ENCODE measurements around the gene C3orf52.

C3orf52 gene

DNA sequence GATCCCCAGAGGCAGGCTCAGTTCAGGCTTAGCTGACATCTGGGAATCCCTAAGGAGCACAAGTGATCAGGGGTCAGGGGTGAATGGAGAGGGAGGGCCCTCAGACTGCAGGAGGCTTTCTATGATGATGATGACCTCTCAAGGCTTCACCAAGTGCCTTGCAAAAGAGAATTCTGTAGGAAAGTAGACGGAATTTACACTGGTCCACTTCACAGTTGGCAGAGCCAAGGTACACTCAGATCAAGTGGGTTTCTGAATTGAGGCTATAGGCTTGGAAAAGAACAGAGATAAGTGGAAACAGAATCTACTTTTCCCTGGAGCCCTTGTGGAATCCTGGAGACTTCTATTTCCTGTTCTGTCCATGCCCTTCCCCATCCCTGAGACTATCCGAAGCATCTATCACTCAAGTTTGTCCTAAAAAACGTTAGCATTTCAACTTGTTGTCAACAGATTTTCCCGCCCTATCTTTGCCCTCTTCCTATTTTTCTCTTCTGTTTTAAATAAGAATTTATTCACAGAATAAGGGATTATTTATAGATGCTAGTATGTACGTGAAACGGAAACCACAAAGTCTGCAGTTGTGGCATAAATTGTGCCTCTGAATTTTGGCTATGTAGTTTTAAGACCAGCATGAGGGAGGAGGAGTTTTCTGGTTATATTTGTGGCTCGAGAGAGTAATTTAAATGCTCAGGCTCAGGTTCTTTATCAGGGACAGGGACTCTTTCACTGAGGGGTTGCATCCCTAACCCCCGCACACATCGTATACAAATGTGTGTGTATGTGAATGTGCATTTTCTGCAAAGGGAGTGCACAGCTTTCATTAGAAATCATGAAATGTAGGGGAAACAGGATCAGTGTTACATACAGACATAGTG is 34.0 kb downstream of the C3orf52 start:
- DNase-seq, result no peak

DNA sequence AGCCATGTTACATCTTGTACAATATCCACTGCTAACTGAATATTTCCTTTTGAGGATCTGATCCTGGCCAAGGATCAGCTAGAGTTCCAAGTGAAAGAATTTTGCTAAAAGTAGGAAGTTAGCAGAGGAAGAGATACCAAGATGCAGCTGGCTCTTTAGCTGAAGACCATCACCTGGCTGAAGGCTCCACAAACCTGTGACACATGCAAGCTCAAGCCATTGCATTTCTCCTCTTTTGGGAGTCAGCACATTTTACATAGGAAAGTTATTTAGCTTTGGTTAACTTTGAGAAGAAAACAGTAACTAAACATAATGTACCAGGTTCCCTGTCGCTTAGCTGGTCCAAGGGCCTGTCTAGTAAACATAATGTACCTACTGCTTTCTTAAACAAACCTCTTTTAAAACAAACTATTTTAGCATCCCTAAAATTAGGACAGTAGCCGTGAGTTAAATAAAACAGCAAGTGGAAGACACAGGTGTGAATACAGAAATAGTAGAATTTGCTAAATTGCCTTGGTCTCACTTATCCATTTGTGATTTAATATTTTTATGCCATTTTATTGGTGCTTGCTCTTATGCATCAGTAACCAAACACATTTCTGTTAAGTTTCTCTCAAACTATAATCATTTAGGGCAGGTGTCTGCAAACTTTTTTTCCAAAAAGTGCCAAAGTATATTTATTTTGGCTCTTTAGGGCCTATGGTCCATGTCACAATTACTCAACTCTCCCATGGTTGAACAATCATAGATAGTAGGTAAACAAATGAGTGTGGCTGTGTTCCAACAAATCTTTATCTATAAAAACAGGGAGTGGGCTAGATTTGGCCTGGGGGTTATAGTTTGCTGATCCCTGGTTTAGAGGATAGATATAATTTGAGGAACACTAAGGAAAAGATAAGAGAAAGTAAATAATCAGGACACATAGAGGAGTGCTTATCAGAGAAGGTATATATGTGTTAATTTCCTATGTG is 35.7 kb downstream of the C3orf52 start:
- no peak for DNase-seq

DNA sequence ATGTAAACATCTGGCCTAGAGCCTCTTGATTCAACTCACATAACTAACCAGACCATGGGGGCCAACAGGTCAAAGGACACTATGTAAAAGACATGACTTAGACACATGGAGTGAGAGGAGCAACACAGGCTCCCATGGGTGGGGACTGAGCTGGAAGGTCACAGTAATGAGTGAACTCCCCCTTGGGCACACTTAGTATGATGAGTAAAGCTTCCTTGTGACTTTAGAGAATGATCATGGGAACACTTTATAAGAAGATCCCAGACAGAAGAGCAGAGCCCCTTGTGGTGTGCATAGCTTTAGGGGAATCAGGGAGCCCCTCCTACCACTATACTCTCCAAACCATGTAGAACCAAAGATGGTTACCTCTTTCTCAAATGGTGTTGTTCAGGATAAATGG is 36.7 kb downstream of the C3orf52 start:
- no peak for DNase-seq

DNA sequence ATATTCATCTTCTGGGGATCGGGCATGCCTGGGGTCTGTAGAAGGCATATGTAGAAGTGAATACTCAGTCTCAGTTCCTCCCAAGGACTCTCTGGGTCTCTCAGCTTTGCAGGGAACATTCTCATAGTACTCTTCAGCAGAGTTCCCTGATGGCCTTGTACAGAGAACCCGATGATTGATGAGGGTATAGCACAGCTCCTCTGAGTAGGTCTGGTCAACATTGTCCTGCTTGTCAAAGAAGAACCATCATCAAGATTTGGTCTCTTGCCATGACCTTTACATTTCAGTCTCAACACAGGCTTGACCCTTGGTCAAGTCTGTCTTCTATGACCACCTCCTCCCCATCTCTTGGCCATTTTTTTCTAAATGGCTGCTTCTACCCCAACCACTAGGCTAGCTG is 37.4 kb downstream of the C3orf52 start:
- no peak for DNase-seq

DNA sequence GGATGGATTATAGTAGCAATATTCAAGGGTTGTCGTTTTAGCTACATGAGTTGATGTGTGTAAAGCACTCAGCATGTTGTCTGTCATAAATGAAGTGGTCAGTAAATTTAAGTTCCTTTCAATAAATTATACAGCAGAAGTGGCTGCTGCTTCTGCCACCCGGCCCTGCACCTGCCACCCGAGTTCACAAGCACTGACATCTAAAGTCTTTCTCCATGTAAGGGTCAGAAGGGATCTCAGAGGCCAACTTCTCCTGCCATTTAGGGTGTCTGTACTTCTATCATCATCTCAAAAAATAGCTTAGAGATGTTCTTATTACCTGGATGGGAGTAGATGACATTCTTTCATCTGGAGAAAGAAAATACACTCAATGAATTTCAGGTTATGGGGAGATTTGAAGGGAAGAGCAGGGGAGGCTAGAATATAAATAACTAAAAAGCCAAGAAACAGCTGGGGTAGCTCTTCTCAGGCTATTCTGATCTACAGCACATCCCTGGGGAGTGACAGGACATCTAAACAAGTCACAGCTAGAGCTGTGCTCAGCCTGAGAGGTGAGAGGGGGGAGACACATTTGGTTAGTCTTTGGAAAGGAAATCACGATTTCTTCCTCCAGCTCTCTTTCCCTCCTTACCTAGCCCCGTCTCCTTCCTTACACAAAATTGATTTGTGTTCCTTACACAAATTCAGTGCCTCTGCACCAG is 38.9 kb downstream of the C3orf52 start:
- no peak for DNase-seq

DNA sequence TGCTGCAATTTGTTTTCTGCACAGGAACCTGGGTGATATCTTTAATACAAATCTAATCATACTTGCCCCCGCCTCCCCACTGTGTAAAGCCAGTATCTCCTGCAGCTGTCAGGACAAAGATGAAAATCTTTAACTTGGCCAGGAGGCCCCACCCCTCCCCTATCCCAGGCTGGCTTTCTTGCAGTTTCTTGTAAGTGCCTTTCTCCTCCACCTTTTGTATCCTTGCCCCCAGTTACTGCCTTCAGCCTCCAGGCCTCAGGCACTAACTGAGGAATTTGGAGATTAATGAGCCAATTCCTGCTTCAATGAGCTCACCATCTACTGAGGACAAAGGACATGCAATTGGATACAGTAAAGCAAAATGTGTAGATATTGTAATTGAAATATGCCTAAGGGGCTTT is 40.3 kb downstream of the C3orf52 start:
- DNase-seq, result no peak

DNA sequence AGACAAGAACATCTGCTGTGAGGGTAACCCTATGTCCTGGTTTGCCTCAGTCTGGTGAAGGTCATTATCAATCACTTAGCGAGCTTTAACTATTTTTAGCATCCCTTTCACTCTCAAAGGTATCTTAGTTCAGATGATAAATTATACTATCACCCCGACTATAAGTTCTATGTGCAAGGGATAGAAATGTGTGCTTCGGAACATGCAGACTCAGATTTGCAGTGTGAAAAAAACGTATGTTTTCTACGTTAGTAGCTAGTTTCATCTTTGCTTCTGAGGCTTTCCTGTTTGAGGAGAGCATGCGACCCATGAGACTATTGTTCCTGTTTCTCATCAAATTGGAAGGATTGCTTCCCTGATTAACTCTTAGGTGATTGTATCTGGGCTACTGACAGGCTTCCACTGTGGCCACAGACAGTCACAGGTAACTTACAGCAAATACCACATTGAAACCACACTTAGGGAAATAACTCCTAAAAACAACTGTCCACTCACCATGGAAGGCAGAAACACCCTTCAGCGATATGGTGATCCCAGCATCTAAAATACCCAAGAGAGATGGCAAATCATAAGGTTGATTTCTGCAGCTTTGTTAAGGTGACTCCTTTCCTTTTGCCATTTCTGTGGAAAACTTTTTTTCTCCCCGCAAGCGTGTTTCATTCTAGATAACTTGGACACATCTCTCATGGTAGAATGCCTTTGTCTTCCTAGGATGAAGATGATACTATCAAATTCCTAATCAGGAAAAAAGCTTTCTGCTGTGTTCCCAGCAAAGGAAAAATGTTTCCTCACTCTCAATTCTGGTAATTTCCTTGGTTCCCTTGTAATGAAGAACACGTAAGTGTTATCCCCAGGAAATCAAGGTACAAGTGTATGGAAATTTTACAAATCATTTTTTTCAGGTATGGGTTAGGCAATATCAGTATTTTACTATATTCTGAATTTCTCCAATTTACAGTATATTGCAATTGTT is 41.6 kb downstream of the C3orf52 start:
- DNase-seq, result no peak

DNA sequence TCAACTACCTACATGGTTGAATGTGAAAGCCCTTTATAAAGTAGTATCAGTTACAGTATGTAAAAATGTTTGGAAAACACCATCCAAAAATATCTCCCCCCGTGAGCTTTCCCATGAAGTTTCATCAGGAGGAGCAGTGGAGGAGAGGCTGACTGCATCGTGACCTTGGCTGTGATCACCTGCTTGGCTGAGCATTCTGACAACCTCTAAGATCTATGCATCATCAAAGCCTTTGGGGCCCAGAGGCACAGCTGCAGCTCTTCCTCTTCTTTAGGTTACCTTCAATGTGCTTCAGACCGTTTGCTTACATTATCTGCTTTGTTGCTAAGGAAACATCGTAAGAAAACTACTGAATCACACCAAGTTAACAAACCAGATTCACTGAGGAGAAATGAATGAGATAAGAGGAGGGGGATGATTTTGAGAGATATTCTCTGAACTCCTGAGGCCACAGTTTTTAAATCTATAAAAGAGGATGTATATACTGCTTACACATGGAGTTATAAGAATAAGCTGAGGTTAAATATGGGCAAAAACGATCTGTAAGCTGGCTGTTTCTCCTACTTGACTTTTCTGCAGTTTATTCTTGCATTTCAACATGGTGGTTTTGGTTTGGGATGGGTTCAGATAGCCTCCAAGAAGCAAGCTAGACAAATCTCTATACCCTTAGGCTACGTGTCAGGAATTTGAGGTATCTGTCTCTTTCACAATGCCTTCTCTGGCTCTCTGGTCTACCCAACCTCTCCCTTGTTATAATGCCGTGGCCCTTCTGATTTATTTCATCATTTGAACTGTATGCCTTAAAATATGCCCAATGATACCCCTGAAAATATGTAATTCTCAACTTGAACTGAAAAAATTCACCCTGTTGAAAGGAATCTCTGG is 42.9 kb downstream of the C3orf52 start:
- peak; percentile 45 for DNase-seq

DNA sequence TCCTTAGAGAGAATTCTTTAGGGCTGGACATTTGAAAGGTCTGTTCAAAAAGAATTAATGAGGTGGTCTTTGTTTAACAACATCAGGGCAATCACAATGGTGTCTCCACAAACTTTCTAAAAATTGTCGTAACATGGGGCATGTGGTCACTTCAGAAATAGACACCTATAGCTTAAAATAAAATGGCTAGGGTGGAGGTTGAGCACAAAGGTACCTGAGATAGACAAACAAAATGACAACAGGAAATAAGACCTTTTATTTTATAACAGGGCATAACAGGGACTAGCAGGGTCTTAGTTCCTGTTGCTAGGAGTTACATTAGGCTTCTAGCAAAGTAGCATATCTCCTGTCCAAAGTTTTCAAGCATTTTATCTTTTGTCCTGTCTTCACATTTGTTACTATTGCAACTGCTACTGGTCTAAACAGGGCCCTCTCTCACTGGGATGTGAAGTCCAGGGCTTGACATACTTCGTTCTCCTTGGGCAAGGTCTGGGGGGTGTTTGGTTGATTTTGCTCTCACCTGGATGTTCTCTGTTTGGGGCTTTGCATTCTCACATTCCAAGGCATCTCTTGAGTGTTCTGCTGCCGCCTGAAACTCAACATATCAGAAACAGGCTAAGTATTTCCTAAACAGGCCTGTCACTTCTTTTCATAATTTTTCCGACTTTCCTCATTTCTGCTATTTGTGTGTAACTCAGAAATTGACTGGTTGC is 43.9 kb downstream of the C3orf52 start:
- no peak for DNase-seq

DNA sequence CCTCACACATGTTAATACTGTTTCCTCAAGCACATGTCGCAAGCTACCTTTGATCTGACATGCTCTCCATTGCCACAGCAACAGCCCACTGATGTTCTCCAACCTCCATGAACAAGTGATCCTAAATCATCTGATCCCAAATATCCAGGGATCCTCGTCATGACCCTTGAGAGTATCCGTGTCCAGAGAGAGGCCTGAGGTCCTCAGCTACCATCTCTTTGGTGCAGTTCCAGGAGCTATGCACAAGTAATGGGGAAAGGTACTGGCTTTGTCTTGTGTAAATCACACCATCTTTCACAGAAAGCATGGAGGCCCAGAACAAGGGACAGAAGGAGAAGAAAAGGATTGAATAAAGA is 44.4 kb downstream of the C3orf52 start:
- no peak for DNase-seq

DNA sequence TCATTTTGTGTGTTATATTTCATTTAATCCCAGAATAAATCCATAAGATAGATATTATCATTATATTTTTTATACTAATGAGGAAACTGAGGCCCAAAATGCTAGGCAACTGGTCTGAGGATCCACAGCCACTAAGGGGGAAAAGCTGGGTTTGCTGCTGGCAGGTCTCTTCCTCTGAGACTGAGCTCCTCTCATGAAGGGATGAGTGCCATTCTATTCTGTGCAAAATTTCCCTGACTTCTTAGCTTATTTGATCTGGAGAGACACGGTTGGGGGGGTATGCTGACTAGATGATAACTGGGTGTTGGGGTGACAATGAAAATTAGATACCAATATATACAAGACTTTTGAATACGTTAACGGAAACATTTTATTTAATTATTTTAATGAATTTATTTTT is 44.9 kb downstream of the C3orf52 start:
- no peak for DNase-seq

DNA sequence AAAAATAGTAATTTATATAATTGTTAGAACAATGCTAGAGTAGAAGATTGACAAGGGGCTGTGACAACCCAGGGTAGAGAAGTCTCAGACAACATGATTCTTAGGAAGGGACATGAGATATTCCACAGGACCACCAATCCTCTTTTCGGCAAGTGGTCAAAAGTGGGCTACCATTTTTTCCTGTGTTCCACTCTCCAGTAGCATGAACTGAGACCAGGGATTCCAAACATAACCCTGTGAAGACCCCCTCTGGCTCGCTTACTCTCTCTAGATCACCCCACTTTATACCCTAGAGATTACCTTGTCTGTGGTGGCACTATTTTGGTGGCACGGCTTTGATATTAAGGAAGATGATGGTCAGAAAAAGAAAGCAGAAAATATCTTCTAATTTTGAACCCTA is 45.9 kb downstream of the C3orf52 start:
- no peak for DNase-seq

DNA sequence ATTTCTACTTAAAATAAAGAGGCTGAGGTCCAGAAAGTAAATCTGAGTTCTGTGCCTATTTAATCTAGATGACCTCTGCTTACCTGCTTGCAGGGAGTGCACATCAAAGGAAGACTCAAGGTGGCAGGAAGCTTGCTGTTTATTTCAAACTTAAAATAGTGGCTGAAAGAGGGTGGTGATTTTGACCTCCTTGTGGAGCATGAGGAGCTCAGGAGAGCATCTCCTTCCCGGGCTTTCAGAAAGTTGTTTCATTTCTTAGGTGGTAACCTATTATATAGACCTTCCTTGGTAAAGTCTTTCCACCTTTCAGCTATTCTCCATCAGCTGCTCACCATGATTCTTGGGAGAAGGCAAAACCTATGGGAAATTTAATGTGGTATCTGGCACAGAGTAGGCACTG is 46.4 kb downstream of the C3orf52 start:
- DNase-seq, result no peak

DNA sequence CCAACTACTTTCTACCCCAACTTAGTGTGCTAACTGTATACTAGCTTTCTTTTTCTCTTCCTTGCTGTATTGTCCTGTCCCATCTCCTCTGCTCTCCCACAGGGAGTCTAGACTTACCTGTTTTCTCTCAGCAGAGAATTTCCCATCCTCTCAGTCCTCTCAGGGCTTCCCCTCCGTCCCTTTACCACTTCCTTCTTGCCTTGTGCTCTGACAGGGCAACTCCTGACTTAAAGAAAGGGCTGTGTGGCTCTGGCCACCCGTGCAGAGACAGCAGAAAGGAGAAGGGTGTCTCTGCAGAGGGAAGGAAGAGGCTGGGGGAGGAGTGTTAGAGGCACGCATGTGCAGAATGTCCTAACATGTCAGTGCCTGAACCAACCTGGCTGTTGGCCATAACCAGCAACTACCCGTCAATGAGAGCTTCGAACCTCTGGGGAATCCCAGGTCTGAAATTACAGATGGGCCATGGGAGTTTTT is 46.8 kb downstream of the C3orf52 start, which contains the start of gene GCSAM:
TSS of gene GCSAM (minus strand) at position 274 of the 474 bp plus-strand sequence. CDS start at position 146, 128 bp downstream.
- peak; percentile 71 for DNase-seq

DNA sequence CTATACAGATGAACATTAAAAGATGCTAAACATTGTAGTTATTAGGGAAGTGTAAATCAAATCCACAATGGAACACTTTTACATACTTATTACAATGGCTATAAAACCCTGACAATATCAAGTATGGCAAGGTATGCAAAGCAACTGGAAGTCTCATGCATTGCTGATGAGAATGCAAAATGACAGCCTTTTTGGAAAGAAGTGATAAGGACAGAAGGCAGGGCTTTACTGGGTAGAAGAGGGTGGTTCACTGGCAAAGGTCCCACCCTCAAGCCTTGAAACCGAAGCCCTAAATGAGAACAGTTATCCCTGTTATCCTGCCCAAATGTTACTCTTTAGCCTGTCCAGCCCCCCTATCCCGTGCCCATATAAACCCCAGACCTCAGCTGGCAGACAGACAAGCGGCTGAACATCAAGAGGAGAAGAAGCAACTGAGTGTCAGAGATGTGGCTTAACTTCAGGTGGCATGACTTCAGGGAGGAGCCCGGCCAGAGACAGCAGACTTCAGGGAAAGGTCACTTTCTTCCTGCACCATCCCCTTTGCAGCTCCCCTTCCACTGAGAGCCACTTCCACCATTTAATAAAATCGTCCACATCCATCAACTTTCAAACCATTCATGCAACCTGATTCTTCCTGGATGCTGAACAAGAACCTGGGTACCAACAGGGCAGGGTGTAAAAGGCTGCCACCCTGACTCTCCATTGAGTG is 47.6 kb downstream of the C3orf52 start:
- no peak for DNase-seq

DNA sequence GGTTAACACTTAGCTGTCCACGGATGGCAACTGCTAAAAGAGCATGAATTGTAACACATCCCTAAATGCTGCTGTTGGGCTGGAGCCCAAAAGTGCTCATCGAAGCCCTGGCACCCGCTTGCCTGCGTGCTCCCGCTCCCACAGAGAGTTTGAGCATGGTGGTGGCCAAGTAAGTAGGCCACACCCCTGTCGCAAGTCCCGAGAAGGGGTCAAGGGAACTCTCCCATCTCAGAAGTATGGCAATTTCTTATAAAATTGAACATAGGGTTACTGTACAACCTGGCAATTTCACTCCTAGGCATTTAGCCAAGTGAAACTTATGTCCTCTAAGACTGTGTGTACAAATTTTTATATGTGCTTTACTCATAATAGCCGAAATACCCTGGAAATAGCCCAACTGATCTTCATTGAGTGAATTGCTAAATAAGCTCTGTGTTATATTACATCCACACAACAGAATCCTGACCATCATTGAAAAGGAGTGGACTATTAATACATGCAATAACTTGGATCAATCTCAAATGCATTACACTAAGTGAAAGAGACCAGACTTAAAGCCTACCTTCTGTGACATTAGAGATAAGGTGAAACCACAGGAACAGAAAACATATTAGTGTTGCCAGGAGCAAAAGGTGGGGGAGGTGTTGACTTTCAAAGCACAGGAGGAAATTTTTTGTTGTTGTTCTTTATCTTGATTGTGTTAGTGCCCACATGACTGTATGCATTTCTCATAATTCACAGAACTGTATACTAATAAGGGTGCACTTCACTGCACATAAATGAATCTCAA is 48.3 kb downstream of the C3orf52 start:
- no peak for DNase-seq

DNA sequence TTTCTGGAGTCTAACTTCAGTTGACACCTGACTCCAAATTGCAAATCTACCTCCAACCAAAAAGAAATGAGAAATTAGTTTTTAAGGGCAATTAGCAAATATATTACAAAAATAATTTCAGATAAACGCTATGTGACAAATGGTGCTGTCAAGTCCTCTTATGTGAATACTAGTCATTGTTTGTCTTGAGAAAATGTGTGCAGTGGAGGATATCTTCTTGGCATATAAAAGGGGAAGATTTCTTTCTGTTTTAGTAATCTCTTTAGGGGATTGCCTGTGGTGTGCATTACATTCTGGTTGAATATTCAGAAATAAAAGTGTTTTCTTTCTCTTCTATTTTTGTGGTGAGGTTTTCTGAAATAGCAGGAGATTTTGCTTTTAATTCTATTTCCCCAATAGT is 49.9 kb downstream of the C3orf52 start:
- DNase-seq, result no peak

DNA sequence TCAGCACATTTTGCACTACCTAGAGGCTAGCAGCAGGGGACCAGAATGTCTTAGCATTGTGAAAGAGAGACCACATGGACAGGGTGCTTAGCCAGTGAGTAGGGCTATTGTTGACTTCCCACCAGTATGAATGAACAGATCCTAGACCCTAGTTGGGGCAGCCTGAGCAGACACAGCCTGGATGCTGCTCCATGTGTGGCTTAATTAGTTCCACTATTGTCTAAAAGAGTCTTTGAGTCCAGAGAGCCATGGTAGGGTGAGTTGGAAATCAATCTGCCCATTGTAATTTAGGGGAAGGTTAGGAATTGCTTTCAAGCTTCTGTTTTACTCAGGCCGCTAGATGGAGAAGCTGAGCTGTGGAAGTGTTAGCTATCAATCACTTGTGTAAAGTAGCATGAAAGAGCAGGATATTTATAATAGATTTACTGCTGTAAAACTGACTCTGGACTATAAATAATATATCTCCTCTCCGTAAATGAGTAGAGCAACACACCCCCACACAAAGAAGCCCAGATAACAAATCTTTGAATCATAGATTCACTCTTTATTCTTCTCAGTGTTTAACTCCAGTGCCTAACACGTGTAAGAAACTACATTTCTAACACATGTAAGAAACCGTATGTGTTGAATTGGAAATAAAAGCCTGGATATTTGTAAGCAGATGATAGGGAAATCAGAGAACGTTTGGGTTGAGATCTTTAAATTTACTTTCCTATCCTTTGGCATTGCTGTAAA is 50.9 kb downstream of the C3orf52 start:
- peak; percentile 42 for DNase-seq
